Endothelial cell of umbilical vein (primary cell): Measurements from ENCODE around the gene EXOSC5. TPM values are rescaled to one million over a fixed set of nuclear protein-coding genes. Genes with fewer than 3 reads are reported as not detected.
"Not testable (repeated sequence)": the region's sequence is repeated elsewhere in the genome, so short reads cannot be mapped to it uniquely, and the experiment has no call there.

ENCODE experiments used
- BruUV-seq: library from RNA; stranded (reverse); fragments of 400-500 nt; replicated peaks from 2 replicates; lab custom pipeline; 2021; lab: Mats Ljungman, UMichigan
- CTCF ChIA-PET: fragments of 300-600, 350-600 bp; sonication (Branson Sonifier 250); formaldehyde crosslinking; loops from one replicate; lab custom pipeline; 2021; ENCODE audit warnings: antibody characterized with exemption, inconsistent platforms; lab: Charles Lee
- POLR2A ChIA-PET: fragments of 300-600, 350-600 bp; sonication (Branson Sonifier 250); formaldehyde crosslinking; loops from one replicate; lab custom pipeline; 2021; ENCODE audit warnings: antibody characterized with exemption, inconsistent platforms; lab: Charles Lee
- DNase-seq: peaks from one replicate; pipeline ENCODE4 v3.0.0-alpha.2; 2011; ENCODE audit warnings: low read depth, low spot score
- FAIRE-seq: peaks from 2 replicates; lab custom pipeline; 2011; peaks lifted over from hg19 to GRCh38; lab: Jason Lieb, UNC
- H2AFZ ChIP-seq: 2 replicates; pipeline ENCODE4 v1.6.0; 2012; ENCODE audit warnings: low read depth, low read length, control low read depth, inconsistent platforms
- H3K27ac ChIP-seq: 2 replicates; pipeline ENCODE4 v1.5.1; 2011; ENCODE audit warnings: low read depth, mild to moderate bottlenecking, control low read depth, low read length, moderate library complexity; ENCODE audit not compliant: insufficient read depth
- H3K27me3 ChIP-seq, 2 experiments: 2 replicates each; pipeline versions ENCODE4 v1.6.0 to v1.6.1; 2011; ENCODE audit warnings: low read length in 2 of 2, mixed read lengths in 1 of 2; ENCODE audit not compliant: control insufficient read depth in 2 of 2, insufficient read depth in 2 of 2
- H3K36me3 ChIP-seq, 2 experiments: 2 replicates in 1 of 2; 3 replicates in 1 of 2; pipeline ENCODE4 v1.5.1; 2011; ENCODE audit warnings: low read length in 2 of 2, mild to moderate bottlenecking in 1 of 2, moderate library complexity in 1 of 2; ENCODE audit not compliant: control insufficient read depth in 2 of 2, insufficient read depth in 2 of 2; ENCODE audit errors: extremely low read depth in 1 of 2
- H3K4me1 ChIP-seq: 3 replicates; pipeline ENCODE4 v1.5.1; 2011; ENCODE audit warnings: mild to moderate bottlenecking, low read length; ENCODE audit not compliant: control insufficient read depth, insufficient read depth; ENCODE audit errors: extremely low read depth
- H3K4me2 ChIP-seq: 2 replicates; pipeline ENCODE4 v1.6.1; 2011; ENCODE audit warnings: low read length, control low read depth, mixed read lengths; ENCODE audit not compliant: insufficient read depth
- H3K4me3 ChIP-seq, 3 experiments: fragments of 200-600 bp in 1 of 3; sonication (generic), shearing (Covaris generic) in 1 of 3; replicated peaks in 1 of 3; 2 replicates each; pipeline ENCODE4 v1.5.1; 2011 to 2016; ENCODE audit warnings: control low read depth in 3 of 3, low read length in 3 of 3, mild to moderate bottlenecking in 2 of 3, inconsistent platforms in 1 of 3, low read depth in 1 of 3, moderate library complexity in 1 of 3; ENCODE audit not compliant: insufficient read depth in 1 of 3
- H3K79me2 ChIP-seq: 2 replicates; pipeline ENCODE4 v1.6.0; 2012; ENCODE audit warnings: low read length, inconsistent platforms; ENCODE audit not compliant: control insufficient read depth, insufficient read depth
- H3K9ac ChIP-seq: replicated peaks from 2 replicates; pipeline ENCODE3; 2011; ENCODE audit warnings: low read length, control low read depth; ENCODE audit not compliant: insufficient read depth; ENCODE audit errors: extremely low read depth
- H3K9me1 ChIP-seq: replicated peaks from 3 replicates; pipeline ENCODE4 v1.6.0; 2011; ENCODE audit warnings: mild to moderate bottlenecking, low read length; ENCODE audit not compliant: control insufficient read depth, insufficient read depth; ENCODE audit errors: extremely low read depth
- H3K9me3 ChIP-seq: replicated peaks from 2 replicates; pipeline ENCODE4 v1.5.1; 2012; ENCODE audit warnings: low read length, inconsistent platforms; ENCODE audit not compliant: control insufficient read depth, insufficient read depth
- H4K20me1 ChIP-seq: replicated peaks from 2 replicates; pipeline ENCODE3; 2011; ENCODE audit warnings: mild to moderate bottlenecking, low read length; ENCODE audit not compliant: control insufficient read depth, insufficient read depth; ENCODE audit errors: extremely low read depth
- CTCF ChIP-seq, 2 donors: IDR thresholded peaks; 1 replicate in 1 of 2; 2 replicates in 1 of 2; pipeline ENCODE4 v1.5.1; 2011; ENCODE audit warnings: low read length in 2 of 2, mild to moderate bottlenecking in 2 of 2, moderate library complexity in 2 of 2, control low read depth in 1 of 2, inconsistent platforms in 1 of 2, low read depth in 1 of 2; ENCODE audit not compliant: insufficient read depth in 1 of 2; ENCODE audit errors: extremely low read depth in 1 of 2
- FOS ChIP-seq: IDR thresholded peaks from 2 replicates; pipeline ENCODE4 v1.6.1; 2011; ENCODE audit warnings: mild to moderate bottlenecking, low read length, moderate library complexity, borderline replicate concordance; ENCODE audit not compliant: insufficient read depth
- GATA2 ChIP-seq: IDR thresholded peaks from 2 replicates; pipeline ENCODE4 v1.7.0; 2011; ENCODE audit warnings: low read depth, mild to moderate bottlenecking, moderate library complexity, mixed read lengths, low read length; ENCODE audit not compliant: insufficient read length, insufficient read depth
- JUN ChIP-seq: IDR thresholded peaks from 2 replicates; pipeline ENCODE4 v1.6.1; 2011; ENCODE audit warnings: borderline replicate concordance, low read depth; ENCODE audit not compliant: insufficient read length, insufficient read depth
- MAX ChIP-seq: IDR thresholded peaks from 2 replicates; pipeline ENCODE4 v1.6.1; 2011; ENCODE audit not compliant: insufficient read depth, insufficient read length
- POLR2A ChIP-seq: IDR thresholded peaks from 2 replicates; pipeline ENCODE4 v1.6.1; 2012; ENCODE audit warnings: low read depth, mild to moderate bottlenecking, control low read depth, low read length
- POLR2AphosphoS5 ChIP-seq: IDR thresholded peaks from 2 replicates; pipeline ENCODE4 v1.6.1; 2012; ENCODE audit warnings: low read depth, mild to moderate bottlenecking, control low read depth, low read length, moderate library complexity; ENCODE audit not compliant: insufficient read depth
- dilution Hi-C: fragments of 300-500 bp; cut with MboI; formaldehyde crosslinking; loops from one replicate; pipeline ENCODE4 v1.15.0; 2019; ENCODE audit warnings: low sequenced_read_pairs; ENCODE audit not compliant: extremely low pct_ligation_motif_present
- intact Hi-C: fragments of 100-400 bp; cut with micrococcal nuclease; formaldehyde crosslinking; loops from one replicate; pipeline ENCODE4 v1.10.0; 2022
- polyA plus RNA-seq, 4 experiments: library from polyadenylated mRNA; depleted of rRNA in 3 of 4; stranded (reverse) in 3 of 4; unstranded in 1 of 4; fragments of >200 nt; gene quantifications; 2 replicates each; pipeline versions ENCODE4 v1.2.1 to v1.2.3, GENCODE V29; 2011 to 2012; ENCODE audit warnings: missing spikeins in 1 of 4
- total RNA-seq: library from RNA; stranded (reverse); gene quantifications from 2 replicates; pipeline ENCODE4 v1.2.3, GENCODE V29; 2021

The EXOSC5 gene
- total and polyA plus RNA-seq, 2 donors (not counting 3 experiments of a cell fraction or from before 2014, with no cell fraction given), result 14.0 to 20.9 TPM

- peak; percentile 78 for FAIRE-seq
- Histone ChIP-seq H3K27ac (peak overlapping the region; percentile 70), H3K79me2 (peaks cover 67% of the 10 kb centered on the region)
Observed at GRCh38 chr19:41350735-41351338, 46.3 kb downstream of the EXOSC5 start.

GRCh38 chr19:41346916-41347315 is 50.2 kb downstream of the EXOSC5 start:
- H3K27me3 ChIP-seq, H3K4me2 ChIP-seq, H3K9me1 ChIP-seq, H3K27ac ChIP-seq, POLR2A ChIA-PET, H4K20me1 ChIP-seq, H3K4me3 ChIP-seq, H3K9me3 ChIP-seq, FAIRE-seq, BruUV-seq, H3K9ac ChIP-seq, DNase-seq, H2AFZ ChIP-seq, intact Hi-C loops, dilution Hi-C loops: not testable (repeated sequence)
- peaks cover 12% of the 10 kb centered on the region for H3K4me1 ChIP-seq
- H3K79me2 ChIP-seq, result peaks cover 68% of the 10 kb centered on the region
- CTCF ChIA-PET, result interaction anchor here (1.4 to 1.8 kb wide), 3 partner anchors 11 to 38 kb away, joined by 4 to 5 read pairs (median 5); no protein-coding TSS in a partner anchor
- peaks cover 16 to 34% of the 10 kb centered on the region in 2 experiments for H3K36me3 ChIP-seq

More at GRCh38 chr19:41350735-41351338, 46.3 kb downstream of the EXOSC5 start:
- no peaks in the 10 kb centered on the region for H3K9me3 ChIP-seq
- ChIA-PET POLR2A (interaction anchor here (0.8 kb wide), 1 partner anchor 13 kb away, joined by 3 read pairs; the partner anchor contains the start of gene B9D2), CTCF (interaction anchor here (0.7 to 3.8 kb wide), 12 partner anchors 9 to 221 kb away, joined by 3 to 65 read pairs (median 14); partner anchors contain the start of gene B9D2)
- peaks cover 12% of the 10 kb centered on the region for H3K4me1 ChIP-seq
- no peaks in the 10 kb centered on the region for H3K27me3 ChIP-seq
- H2AFZ ChIP-seq, result no peak overlapping the region
- H3K4me3 ChIP-seq, result peak overlapping the region; percentile 75 to 99 (median 90)
- dilution Hi-C loops, result no loop called here
- intact Hi-C loops, result loop anchor here (1.0 to 5.0 kb wide), 3 partner anchors 24 to 196 kb away; no protein-coding TSS in a partner anchor
- DNase-seq, result peak; percentile 37
- peak; percentile 71 for TF ChIP-seq POLR2A
- TF ChIP-seq JUN, result no peak
- TF ChIP-seq CTCF (IDR thresholded peaks at IDR 0.05; ENCODE audit: extremely low read depth in 1 of 2, insufficient read depth in 1 of 2, low read depth in 1 of 2, low read length in 2 of 2), result no peak
- TF ChIP-seq POLR2AphosphoS5, result no peak
- no peak for TF ChIP-seq FOS
- TF ChIP-seq MAX, result peak; percentile 81
- peak; percentile 33 for TF ChIP-seq GATA2
- H3K36me3 ChIP-seq, result peaks cover 4 to 11% of the 10 kb centered on the region in 2 experiments
- peak overlapping the region; percentile 83 for H3K9ac ChIP-seq
- peak overlapping the region; percentile 73 for H3K4me2 ChIP-seq
- no peaks in the 10 kb centered on the region for H4K20me1 ChIP-seq
- BruUV-seq, result no TSS peak
- H3K9me1 ChIP-seq, result no peaks in the 10 kb centered on the region
